ENCODE results near the gene ZNF326. TPM values are rescaled to one million over a fixed set of nuclear protein-coding genes. Genes with fewer than 3 reads are reported as not detected.

Gene ZNF326
- total and polyA plus RNA-seq, 2 of the 8 experiments (the other 6 are each of a cell fraction or from before 2014, with no cell fraction given): 12.2 to 30.6 TPM

GRCh38 chr1:90045853-90046563, 51.1 kb downstream of the ZNF326 start:
- H3K18ac ChIP-seq (ENCODE audit: extremely low read depth, low read length): no peak overlapping the region
- H3K36me3 ChIP-seq (ENCODE audit: control insufficient read depth in 2 of 4, insufficient read depth in 4 of 4, low read length in 3 of 4): no peaks in the 10 kb centered on the region
- no peak overlapping the region for H3K4me3 ChIP-seq (ENCODE audit: extremely low read depth in 1 of 4, insufficient read depth in 2 of 4, low read depth in 3 of 4, low read length in 4 of 4)
- H2BK15ac ChIP-seq (ENCODE audit: low read length): no peak overlapping the region
- no peaks in the 10 kb centered on the region for H3K79me1 ChIP-seq (ENCODE audit: low read depth, low read length)
- WGBS, 2 experiments (ENCODE audit: extremely low coverage in 1 of 2, insufficient coverage in 1 of 2, insufficient read length in 1 of 2, insufficient replicate concordance in 2 of 2, low coverage in 1 of 2, low lambda C conversion rate in 2 of 2, missing lambda C conversion rate in 1 of 2): 25% methylated on average over 2 of the region's 2 CpGs; no CpG with 5 or more reads in 1 of the 2 experiments
- no peak overlapping the region for H3K27ac ChIP-seq (ENCODE audit: low read depth, low read length)
- no peak overlapping the region for H2AK5ac ChIP-seq (ENCODE audit: low read depth, low read length)
- peaks cover 1% of the 10 kb centered on the region; the same call in 1 of the 2 replicates for H3K23me2 ChIP-seq (ENCODE audit: low read depth, low read length)
- H3K9ac ChIP-seq (replicated peaks in 1 of 4; ENCODE audit: extremely low read depth in 1 of 4, low read depth in 3 of 4, low read length in 3 of 4): no peak overlapping the region
- peak; percentile 75 for FAIRE-seq
- H3K4me2 ChIP-seq (ENCODE audit: insufficient read depth in 1 of 2, low read depth in 2 of 2, low read length in 2 of 2): no peak overlapping the region
- H3K56ac ChIP-seq (replicated peaks; ENCODE audit: insufficient read length, low read depth, low read length): no peak overlapping the region
- H4K20me1 ChIP-seq (replicated peaks in 1 of 2; ENCODE audit: control insufficient read depth in 1 of 2, insufficient read depth in 2 of 2, low read length in 2 of 2): no peaks in the 10 kb centered on the region
- no peak overlapping the region for H4K5ac ChIP-seq (ENCODE audit: insufficient read length, low read depth, low read length)
- no peak overlapping the region for H3K14ac ChIP-seq (ENCODE audit: insufficient read length)
- H4K91ac ChIP-seq (replicated peaks; ENCODE audit: insufficient read length, low read length): no peak overlapping the region
- TF ChIP-seq RAD21 (IDR thresholded peaks at IDR 0.05 in 1 of 2, conservative IDR thresholded peaks at IDR 0.05 in 1 of 2; ENCODE audit: low read depth in 2 of 2, low read length in 2 of 2) (peak; percentile 89 to 90), CBX8 (IDR thresholded peaks at IDR 0.05; ENCODE audit: borderline replicate concordance, low read depth, low read length) (no peak)
- TF ChIP-seq, protein P1, sequence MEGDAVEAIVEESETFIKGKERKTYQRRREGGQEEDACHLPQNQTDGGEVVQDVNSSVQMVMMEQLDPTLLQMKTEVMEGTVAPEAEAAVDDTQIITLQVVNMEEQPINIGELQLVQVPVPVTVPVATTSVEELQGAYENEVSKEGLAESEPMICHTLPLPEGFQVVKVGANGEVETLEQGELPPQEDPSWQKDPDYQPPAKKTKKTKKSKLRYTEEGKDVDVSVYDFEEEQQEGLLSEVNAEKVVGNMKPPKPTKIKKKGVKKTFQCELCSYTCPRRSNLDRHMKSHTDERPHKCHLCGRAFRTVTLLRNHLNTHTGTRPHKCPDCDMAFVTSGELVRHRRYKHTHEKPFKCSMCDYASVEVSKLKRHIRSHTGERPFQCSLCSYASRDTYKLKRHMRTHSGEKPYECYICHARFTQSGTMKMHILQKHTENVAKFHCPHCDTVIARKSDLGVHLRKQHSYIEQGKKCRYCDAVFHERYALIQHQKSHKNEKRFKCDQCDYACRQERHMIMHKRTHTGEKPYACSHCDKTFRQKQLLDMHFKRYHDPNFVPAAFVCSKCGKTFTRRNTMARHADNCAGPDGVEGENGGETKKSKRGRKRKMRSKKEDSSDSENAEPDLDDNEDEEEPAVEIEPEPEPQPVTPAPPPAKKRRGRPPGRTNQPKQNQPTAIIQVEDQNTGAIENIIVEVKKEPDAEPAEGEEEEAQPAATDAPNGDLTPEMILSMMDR (IDR thresholded peaks at IDR 0.05; ENCODE audit: control extremely low read depth in 1 of 3, insufficient read depth in 1 of 3, low read depth in 1 of 3, low read length in 3 of 3): peak in 2 of 3 experiments; percentile 73 to 75; a peak in 3 of 4 replicates
- no peak overlapping the region for H2BK120ac ChIP-seq (replicated peaks; ENCODE audit: low read depth, low read length)
- H3K79me2 ChIP-seq (ENCODE audit: control insufficient read depth in 1 of 2, insufficient read depth in 2 of 2, low read length in 2 of 2): no peaks in the 10 kb centered on the region
- no peaks in the 10 kb centered on the region for H3K4me1 ChIP-seq (replicated peaks in 1 of 4; ENCODE audit: control insufficient read depth in 3 of 4, insufficient read depth in 4 of 4, low read length in 3 of 4)
- H3K27me3 ChIP-seq (replicated peaks in 1 of 4; ENCODE audit: control insufficient read depth in 3 of 4, extremely low read depth in 1 of 4, insufficient read depth in 3 of 4, low read length in 3 of 4): no peaks in the 10 kb centered on the region
- no peak overlapping the region for H3K4ac ChIP-seq (replicated peaks; ENCODE audit: insufficient read length, low read depth, low read length)
- no peak overlapping the region for H2BK20ac ChIP-seq (ENCODE audit: low read length)
- POLR2A ChIA-PET (ENCODE audit: partially characterized antibody): interaction anchor here (2.6 kb wide), 1 partner anchor 10 kb away, joined by 11 read pairs; no protein-coding TSS in a partner anchor
- no peak overlapping the region for H2BK12ac ChIP-seq (ENCODE audit: low read depth, low read length)
- H3K9me3 ChIP-seq (ENCODE audit: insufficient read depth in 2 of 2, low read depth in 1 of 2, low read length in 1 of 2): no peaks in the 10 kb centered on the region
- no peak overlapping the region for H2AFZ ChIP-seq (ENCODE audit: low read length)
- H4K8ac ChIP-seq (ENCODE audit: extremely low read depth, insufficient read depth, low read length): no peak overlapping the region
- DNase-seq (ENCODE audit: low read depth in 1 of 2, low spot score in 2 of 2): peak in 1 of 2 experiments; percentile 66
- H2BK5ac ChIP-seq (ENCODE audit: low read depth, low read length): no peak overlapping the region
- CTCF ChIA-PET (ENCODE audit: partially characterized antibody): interaction anchor here (0.6 to 2.9 kb wide), 47 partner anchors 9 to 1232 kb away, joined by 3 to 29 read pairs (median 5); no protein-coding TSS in a partner anchor
- H3K23ac ChIP-seq (ENCODE audit: insufficient read length): no peak overlapping the region

All from H1 (cell line).